Ishikawa (cell line): ENCODE data around the gene HNMT.

Experiments
- CEBPB ChIP-seq: IDR thresholded peaks from 2 replicates; pipeline ENCODE4 v1.6.1; 2012
- CREB1 ChIP-seq: IDR thresholded peaks from 2 replicates; pipeline ENCODE4 v1.6.1; 2012; ENCODE audit warnings: low read depth
- EGR1 ChIP-seq: IDR thresholded peaks from 2 replicates; pipeline ENCODE4 v1.6.1; 2012
- EP300 ChIP-seq: IDR thresholded peaks from 2 replicates; pipeline ENCODE4 v1.6.1; 2012; ENCODE audit warnings: borderline replicate concordance
- FOXM1 ChIP-seq: IDR thresholded peaks from 2 replicates; pipeline ENCODE4 v1.6.1; 2012; ENCODE audit warnings: low read depth, borderline replicate concordance
- MAX ChIP-seq: IDR thresholded peaks from 2 replicates; pipeline ENCODE4 v1.6.1; 2012
- NFIC ChIP-seq: IDR thresholded peaks from 2 replicates; pipeline ENCODE4 v1.6.1; 2012
- RAD21 ChIP-seq: IDR thresholded peaks from 2 replicates; pipeline ENCODE4 v1.6.1; 2012; ENCODE audit warnings: low read depth
- TAF1 ChIP-seq: IDR thresholded peaks from 2 replicates; pipeline ENCODE4 v1.6.1; 2012; ENCODE audit warnings: low read depth, mild to moderate bottlenecking
- TCF12 ChIP-seq: IDR thresholded peaks from 2 replicates; pipeline ENCODE4 v1.6.1; 2012; ENCODE audit warnings: low read depth
- TEAD4 ChIP-seq: IDR thresholded peaks from 2 replicates; pipeline ENCODE4 v1.6.1; 2012
- USF1 ChIP-seq: IDR thresholded peaks from 2 replicates; pipeline ENCODE4 v1.6.1; 2012
- YY1 ChIP-seq: IDR thresholded peaks from 2 replicates; pipeline ENCODE4 v1.6.1; 2012; ENCODE audit warnings: low read depth
- ZBTB7A ChIP-seq: IDR thresholded peaks from 2 replicates; pipeline ENCODE4 v1.6.1; 2012; ENCODE audit warnings: low read depth
- TF ChIP-seq, protein P1 (sequence below): IDR thresholded peaks from 2 replicates; pipeline ENCODE4 v1.6.1; 2012; ENCODE audit warnings: low read depth, mild to moderate bottlenecking

HNMT gene

DNA sequence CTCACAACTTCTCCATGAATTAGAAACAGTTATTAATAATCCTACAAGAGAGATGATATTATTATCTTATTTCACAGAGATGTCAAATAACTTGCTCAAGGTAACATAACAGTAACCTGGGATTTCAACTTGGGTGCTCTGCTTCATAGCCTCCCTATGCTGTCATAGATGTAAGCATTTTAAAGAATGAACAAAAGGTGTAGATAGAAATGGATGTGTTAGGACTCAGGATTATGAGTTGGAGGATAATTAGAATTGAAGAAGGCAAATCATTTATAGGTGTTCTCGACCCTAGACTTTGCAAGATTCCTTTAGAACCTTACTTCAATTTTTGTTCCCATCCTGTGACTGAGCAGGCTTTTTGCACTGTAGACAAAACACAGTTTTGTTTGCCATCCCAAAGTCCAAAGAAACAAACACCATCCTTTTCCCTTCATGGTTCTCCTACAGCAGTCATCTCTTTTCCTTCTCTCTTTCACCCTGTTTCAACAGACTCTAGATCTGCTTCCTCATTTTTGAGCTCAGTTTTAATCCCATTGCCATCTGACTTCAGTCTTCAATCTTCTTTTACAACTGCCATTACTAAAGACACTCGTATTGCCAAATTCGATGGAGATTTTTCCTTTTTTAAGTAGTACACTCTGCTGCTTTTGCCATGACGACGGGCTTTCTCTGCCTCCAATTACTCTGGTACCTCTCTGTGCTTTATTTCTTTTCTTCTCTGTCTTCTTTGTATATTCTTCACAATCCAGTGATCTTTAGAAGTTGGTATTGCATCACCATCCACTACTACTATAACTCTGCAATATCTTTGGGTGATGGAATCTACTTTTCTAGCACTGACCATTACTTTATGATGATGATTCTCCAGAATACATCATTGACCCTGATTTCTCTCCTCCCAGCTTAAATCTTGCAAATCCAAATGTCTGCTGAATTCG, 4.5 kb downstream of the HNMT start:
- TF ChIP-seq FOXM1 (no peak), CEBPB (peak; percentile 17; the same call in 1 of the 2 replicates), NFIC (no peak), CREB1 (no peak), TAF1 (no peak), YY1 (no peak)

- TF ChIP-seq TEAD4 (no peak), USF1 (no peak), NFIC (0 out of 2 replicates have a peak, but pooled peaks have one; percentile 8), CREB1 (no peak), YY1 (no peak), TCF12 (no peak)
Measured at GRCh38 chr2:137969418-137969765, 5.1 kb downstream of the HNMT start.

DNA sequence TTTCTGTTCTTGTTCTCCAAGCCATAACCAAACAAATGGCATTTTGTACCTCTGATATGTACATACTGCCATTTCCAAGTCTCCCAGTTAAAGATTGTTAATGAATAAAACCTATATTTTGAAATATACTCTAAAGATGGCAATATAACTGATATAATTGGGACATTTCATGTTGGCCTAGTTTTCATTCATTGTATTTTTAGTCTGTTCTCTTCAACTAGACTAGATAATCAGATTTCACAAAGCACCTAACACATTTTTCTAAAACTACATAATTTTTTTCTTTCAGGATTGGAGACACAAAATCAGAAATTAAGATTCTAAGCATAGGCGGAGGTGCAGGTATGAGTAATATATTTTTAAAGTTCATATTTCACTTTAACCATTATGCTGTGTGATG, 5.6 kb downstream of the HNMT start:
- no peak for TF ChIP-seq NFIC
- no peak for TF ChIP-seq FOXM1
- no peak for TF ChIP-seq CREB1
- no peak for TF ChIP-seq TEAD4
- no peak for TF ChIP-seq MAX
- no peak for TF ChIP-seq USF1
- no peak for TF ChIP-seq ZBTB7A
- TF ChIP-seq EGR1 = no peak
- no peak for TF ChIP-seq EP300
- TF ChIP-seq TAF1 = no peak
- TF ChIP-seq YY1 = no peak
- TF ChIP-seq, protein P1, sequence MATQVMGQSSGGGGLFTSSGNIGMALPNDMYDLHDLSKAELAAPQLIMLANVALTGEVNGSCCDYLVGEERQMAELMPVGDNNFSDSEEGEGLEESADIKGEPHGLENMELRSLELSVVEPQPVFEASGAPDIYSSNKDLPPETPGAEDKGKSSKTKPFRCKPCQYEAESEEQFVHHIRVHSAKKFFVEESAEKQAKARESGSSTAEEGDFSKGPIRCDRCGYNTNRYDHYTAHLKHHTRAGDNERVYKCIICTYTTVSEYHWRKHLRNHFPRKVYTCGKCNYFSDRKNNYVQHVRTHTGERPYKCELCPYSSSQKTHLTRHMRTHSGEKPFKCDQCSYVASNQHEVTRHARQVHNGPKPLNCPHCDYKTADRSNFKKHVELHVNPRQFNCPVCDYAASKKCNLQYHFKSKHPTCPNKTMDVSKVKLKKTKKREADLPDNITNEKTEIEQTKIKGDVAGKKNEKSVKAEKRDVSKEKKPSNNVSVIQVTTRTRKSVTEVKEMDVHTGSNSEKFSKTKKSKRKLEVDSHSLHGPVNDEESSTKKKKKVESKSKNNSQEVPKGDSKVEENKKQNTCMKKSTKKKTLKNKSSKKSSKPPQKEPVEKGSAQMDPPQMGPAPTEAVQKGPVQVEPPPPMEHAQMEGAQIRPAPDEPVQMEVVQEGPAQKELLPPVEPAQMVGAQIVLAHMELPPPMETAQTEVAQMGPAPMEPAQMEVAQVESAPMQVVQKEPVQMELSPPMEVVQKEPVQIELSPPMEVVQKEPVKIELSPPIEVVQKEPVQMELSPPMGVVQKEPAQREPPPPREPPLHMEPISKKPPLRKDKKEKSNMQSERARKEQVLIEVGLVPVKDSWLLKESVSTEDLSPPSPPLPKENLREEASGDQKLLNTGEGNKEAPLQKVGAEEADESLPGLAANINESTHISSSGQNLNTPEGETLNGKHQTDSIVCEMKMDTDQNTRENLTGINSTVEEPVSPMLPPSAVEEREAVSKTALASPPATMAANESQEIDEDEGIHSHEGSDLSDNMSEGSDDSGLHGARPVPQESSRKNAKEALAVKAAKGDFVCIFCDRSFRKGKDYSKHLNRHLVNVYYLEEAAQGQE = no peak

DNA sequence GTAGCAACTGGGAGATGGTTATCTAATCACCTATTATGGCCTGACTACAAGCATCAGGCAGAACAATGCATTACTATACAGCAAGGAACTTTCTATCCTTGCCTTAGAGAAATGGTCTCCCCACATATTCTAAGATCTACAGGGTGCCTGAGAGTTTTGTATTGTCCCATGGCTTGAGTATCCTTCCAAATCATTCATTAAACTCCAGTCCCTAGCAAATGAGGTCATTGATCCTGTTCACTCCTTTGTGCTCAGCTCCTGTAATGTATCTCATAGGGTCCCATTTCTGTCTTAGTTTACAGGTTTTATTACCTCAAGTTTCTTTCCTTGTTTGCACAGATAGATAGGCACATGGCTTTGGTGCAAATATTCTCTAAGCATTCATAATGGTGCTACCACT, 9.0 kb downstream of the HNMT start:
- TF ChIP-seq USF1 = no peak

- no peak for TF ChIP-seq YY1
- no peak for TF ChIP-seq CEBPB
- no peak for TF ChIP-seq TEAD4
- TF ChIP-seq, protein P1 = no peak
- no peak for TF ChIP-seq RAD21
- TF ChIP-seq NFIC = no peak
- TF ChIP-seq USF1 = no peak
- no peak for TF ChIP-seq EGR1
- TF ChIP-seq MAX = no peak
- TF ChIP-seq ZBTB7A = no peak
- TF ChIP-seq FOXM1 = no peak
- no peak for TF ChIP-seq CREB1
- no peak for TF ChIP-seq TCF12
- no peak for TF ChIP-seq EP300
Measured at GRCh38 chr2:137975280-137976271, 11.3 kb downstream of the HNMT start.
